ENCODE data around the gene ACAN. TPM values are rescaled to one million over a fixed set of nuclear protein-coding genes. Genes with fewer than 3 reads are reported as not detected.

The ACAN gene
- total RNA-seq, 4 donors from 2014 or later: 0.60 to 11.4 (median 1.8) TPM

- H3K27ac ChIP-seq: peak overlapping the region in 1 of 4 donors; percentile 51
- peaks cover 0 to 3% of the 10 kb centered on the region in 2 donors for H3K27me3 ChIP-seq
- H3K9me3 ChIP-seq: no peaks in the 10 kb centered on the region
- no peak for DNase-seq (ENCODE audit: low spot score in 2 of 2)
- WGBS, 2 donors: 76 to 81% methylated on average over 11 to 12 of the region's 12 CpGs
- peaks cover 0 to 53% (median 0%) of the 10 kb centered on the region in 3 donors for H3K36me3 ChIP-seq
- no peak overlapping the region for H3K4me3 ChIP-seq
- peaks cover 0 to 35% (median 18%) of the 10 kb centered on the region in 4 donors for H3K4me1 ChIP-seq
- TF ChIP-seq CTCF (IDR thresholded peaks at IDR 0.05): no peak
- TF ChIP-seq EP300 (IDR thresholded peaks at IDR 0.05): no peak
- no peak for TF ChIP-seq POLR2A (IDR thresholded peaks at IDR 0.05)
Measured at GRCh38 chr15:88900309-88900981, 97.2 kb downstream of the ACAN start.

GRCh38 chr15:88900982-88901418 lies 97.8 kb downstream of the ACAN start:
- H3K27ac ChIP-seq: peak overlapping the region in 1 of 4 donors; percentile 51
- H3K9me3 ChIP-seq: no peaks in the 10 kb centered on the region
- peaks cover 0 to 36% (median 17%) of the 10 kb centered on the region in 4 donors for H3K4me1 ChIP-seq
- peaks cover 0 to 58% (median 0%) of the 10 kb centered on the region in 3 donors for H3K36me3 ChIP-seq
- no peak for DNase-seq (ENCODE audit: low spot score in 2 of 2)
- WGBS, 2 donors: 85 to 95% methylated on average over 5 of the region's 5 CpGs
- TF ChIP-seq EP300 (IDR thresholded peaks at IDR 0.05) (no peak), POLR2A (IDR thresholded peaks at IDR 0.05) (no peak)
- no peaks in the 10 kb centered on the region for H3K27me3 ChIP-seq
- H3K4me3 ChIP-seq: no peak overlapping the region

GRCh38 chr15:88901508-88902220 lies 98.4 kb downstream of the ACAN start:
- TF ChIP-seq CTCF (IDR thresholded peaks at IDR 0.05): no peak
- TF ChIP-seq EP300 (IDR thresholded peaks at IDR 0.05): no peak
- no peak for TF ChIP-seq POLR2A (IDR thresholded peaks at IDR 0.05)
- Histone ChIP-seq H3K9me3 (no peaks in the 10 kb centered on the region), H3K4me1 (peaks cover 0 to 34% (median 14%) of the 10 kb centered on the region in 4 donors), H3K4me3 (no peak overlapping the region), H3K36me3 (peaks cover 0 to 65% (median 0%) of the 10 kb centered on the region in 3 donors), H3K27me3 (no peaks in the 10 kb centered on the region), H3K27ac (no peak overlapping the region)
- WGBS, 2 donors: 86 to 88% methylated on average over 15 of the region's 15 CpGs
- no peak for DNase-seq (ENCODE audit: low spot score in 2 of 2)

GRCh38 chr15:88902221-88902835 lies 99.1 kb downstream of the ACAN start:
- H3K4me3 ChIP-seq: no peak overlapping the region
- no peaks in the 10 kb centered on the region for H3K27me3 ChIP-seq
- H3K4me1 ChIP-seq: peaks cover 0 to 29% (median 8%) of the 10 kb centered on the region in 4 donors
- no peak for DNase-seq (ENCODE audit: low spot score in 2 of 2)
- H3K27ac ChIP-seq: no peak overlapping the region
- H3K36me3 ChIP-seq: peaks cover 0 to 71% (median 0%) of the 10 kb centered on the region in 3 donors
- no peaks in the 10 kb centered on the region for H3K9me3 ChIP-seq
- TF ChIP-seq POLR2A (IDR thresholded peaks at IDR 0.05): no peak
- TF ChIP-seq EP300 (IDR thresholded peaks at IDR 0.05): no peak
- no peak for TF ChIP-seq CTCF (IDR thresholded peaks at IDR 0.05)
- whole genome bisulfite sequencing, 2 donors: 68 to 76% methylated on average over 6 of the region's 6 CpGs

- peaks cover 0 to 72% (median 0%) of the 10 kb centered on the region in 3 donors for H3K36me3 ChIP-seq
- no peak for DNase-seq (ENCODE audit: low spot score in 2 of 2)
- no peaks in the 10 kb centered on the region for H3K27me3 ChIP-seq
- peaks cover 0 to 29% (median 6%) of the 10 kb centered on the region in 4 donors for H3K4me1 ChIP-seq
- no peak overlapping the region for H3K27ac ChIP-seq
- H3K4me3 ChIP-seq: no peak overlapping the region
- TF ChIP-seq CTCF (IDR thresholded peaks at IDR 0.05) (no peak), EP300 (IDR thresholded peaks at IDR 0.05) (no peak), POLR2A (IDR thresholded peaks at IDR 0.05) (no peak)
- no peaks in the 10 kb centered on the region for H3K9me3 ChIP-seq
- WGBS, 2 donors: 100% methylated on average over 1 to 2 of the region's 2 CpGs
Measured at GRCh38 chr15:88902846-88903245, 99.6 kb downstream of the ACAN start.

Measured in tibial nerve (tissue), 4 donors.